Right lobe of liver (tissue), 6 donors: ENCODE data around the gene CYTH2. TPM values are rescaled to one million over a fixed set of nuclear protein-coding genes. Genes with fewer than 3 reads are reported as not detected.

Source experiments
- ATAC-seq, 4 donors: fragments of 200-7000 bp; cut with Tn5 transposase; one replicate each; pipeline ENCODE4 v1.9.1; 2020; ENCODE audit warnings: mild to moderate bottlenecking in 4 of 4, moderate library complexity in 4 of 4
- DNase-seq, 3 donors: peaks; one replicate each; pipeline ENCODE4 v3.0.0-alpha.2; 2020
- H3K27ac ChIP-seq, 3 donors: fragments of 200-600 bp; one replicate each; pipeline ENCODE4 v1.8.0; 2022
- H3K27me3 ChIP-seq, 2 donors: fragments of 200-600 bp; one replicate each; pipeline ENCODE4 v1.8.0; 2022
- H3K36me3 ChIP-seq, 4 donors: fragments of 200-600 bp; sonication (generic) in 1 of 4; one replicate each; pipeline versions ENCODE4 v1.5.1 to v1.8.0; 2017 to 2022; ENCODE audit warnings: control low read depth in 1 of 4
- H3K4me1 ChIP-seq, 4 donors: fragments of 200-600 bp; sonication (generic) in 1 of 4; one replicate each; pipeline versions ENCODE4 v1.5.1 to v1.8.0; 2017 to 2022; ENCODE audit warnings: control low read depth in 1 of 4
- H3K4me3 ChIP-seq, 3 donors: fragments of 200-600 bp; one replicate each; pipeline ENCODE4 v1.8.0; 2022
- H3K9me3 ChIP-seq, 4 donors: fragments of 200-600 bp; sonication (generic) in 1 of 4; one replicate each; pipeline versions ENCODE4 v1.5.1 to v1.8.0; 2017 to 2022; ENCODE audit warnings: control low read depth in 1 of 4
- CTCF ChIP-seq, 4 donors: fragments of 200-600 bp in 3 of 4; fragments of 450-650 bp in 1 of 4; IDR thresholded peaks; one replicate each; pipeline versions ENCODE4 v1.5.1 to v1.8.0; 2016 to 2022; ENCODE audit warnings: antibody characterized with exemption in 4 of 4, mild to moderate bottlenecking in 2 of 4
- POLR2A ChIP-seq: fragments of 450-650 bp; IDR thresholded peaks from one replicate; pipeline ENCODE4 v1.6.1; 2017; ENCODE audit warnings: antibody characterized with exemption, mild to moderate bottlenecking
- WGBS: methylation state at CpG from one replicate; pipeline ENCODE4 v1.1.6; 2018; ENCODE audit warnings: low coverage, low lambda C conversion rate; ENCODE audit not compliant: insufficient coverage; ENCODE audit errors: missing lambda C conversion rate; 5-methylcytosine and 5-hydroxymethylcytosine counted together
- intact Hi-C, 2 donors: fragments of 100-400 bp; cut with DNase I; formaldehyde crosslinking; loops; one replicate each; pipeline versions ENCODE4 v1.11.2 to v1.14.1; 2022
- long read RNA-seq: library from polyadenylated mRNA; unstranded; transcript quantifications from one replicate; pipeline ENCODE4 v2.0.0, GENCODE V29; 2019
- total RNA-seq, 6 experiments: library from RNA; depleted of rRNA in 2 of 6; stranded (reverse); fragments of >200 nt in 2 of 6; fragmentation: NEBNext Ultra II Directional in 3 of 6; extraction: Animal tissue kit (Norgen Biotek cat#: 25700) in 3 of 6; gene quantifications; one replicate each; pipeline versions ENCODE4 v1.1.0 to v1.2.4, GENCODE V29; 2016 to 2023
- donor health status: DM: no; HTN: yes; CAD: no.
- donor health status: DM: no; HTN: no; CAD: no.
- donor health status: DM: no; HTN: no; CAD: no.
- donor health status: DM: no; HTN: yes; CAD: no.
- donor health status: DM: no; HTN: yes; CAD: no.

The CYTH2 gene, protein sequence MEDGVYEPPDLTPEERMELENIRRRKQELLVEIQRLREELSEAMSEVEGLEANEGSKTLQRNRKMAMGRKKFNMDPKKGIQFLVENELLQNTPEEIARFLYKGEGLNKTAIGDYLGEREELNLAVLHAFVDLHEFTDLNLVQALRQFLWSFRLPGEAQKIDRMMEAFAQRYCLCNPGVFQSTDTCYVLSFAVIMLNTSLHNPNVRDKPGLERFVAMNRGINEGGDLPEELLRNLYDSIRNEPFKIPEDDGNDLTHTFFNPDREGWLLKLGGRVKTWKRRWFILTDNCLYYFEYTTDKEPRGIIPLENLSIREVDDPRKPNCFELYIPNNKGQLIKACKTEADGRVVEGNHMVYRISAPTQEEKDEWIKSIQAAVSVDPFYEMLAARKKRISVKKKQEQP
- total RNA-seq = 10 to 100 TPM in 5 of 6 experiments, 1 to 10 TPM in 1; 7.7 to 22.7 (median 13.5) TPM
- long read RNA-seq, full-length matches to known transcripts = 4 of 4 reads
- long read RNA-seq, partial matches to known transcripts = 0 of 4 reads
- long read RNA-seq, other reads (novel, unspliced or antisense) = 0 of 4 reads

- peak within 1 kb of the TSS; percentile 99 for H3K4me3 ChIP-seq
- H3K9me3 ChIP-seq = no peaks in the 10 kb centered on the region
- H3K27me3 ChIP-seq = no peaks in the 10 kb centered on the region
- peaks cover 0 to 33% (median 11%) of the 10 kb centered on the region in 4 donors for H3K36me3 ChIP-seq
- TF ChIP-seq POLR2A = peak; percentile 96
- TF ChIP-seq CTCF (IDR thresholded peaks at IDR 0.05) = no peak
- peak within 1 kb of the TSS; percentile 84 to 97 (median 86) for H3K27ac ChIP-seq
- intact Hi-C loops = no loop called here
- peaks cover 0 to 8% (median 4%) of the 10 kb centered on the region in 4 donors for H3K4me1 ChIP-seq
- DNase-seq = peak; percentile 85 to 91 (median 88)
- 3% methylated on average over 13 of the region's 66 CpGs for WGBS
- peak; percentile 57 to 63 (median 60) for ATAC-seq
Measured at GRCh38 chr19:48469289-48469881, at the start of gene CYTH2. TSS of gene CYTH2 (plus strand) at chr19:48469369. CDS start at chr19:48469508, 139 bp downstream.

DNA sequence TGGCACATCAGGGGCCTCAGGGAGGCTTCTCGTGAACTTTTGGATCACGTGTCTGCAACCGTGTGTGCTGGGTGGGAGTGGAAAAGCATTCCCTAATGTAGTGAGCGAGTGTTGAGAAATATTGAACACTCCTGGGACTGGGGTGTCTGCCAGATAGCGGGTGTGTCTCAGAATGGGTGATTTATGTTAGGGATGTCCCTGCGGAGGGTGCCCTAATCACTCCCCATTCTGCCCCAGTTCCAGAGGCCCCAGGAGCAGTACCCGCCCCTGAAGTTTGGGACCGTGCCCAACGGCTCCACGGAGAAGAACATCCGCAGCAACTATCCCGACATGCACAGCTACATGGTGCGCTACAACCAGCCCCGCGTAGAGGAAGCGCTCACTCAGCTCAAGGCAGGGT is 47.6 kb upstream of the CYTH2 start:
- DNase-seq (no peak), ATAC-seq (no peak)
- 24% methylated on average over 3 of the region's 16 CpGs for WGBS

DNA sequence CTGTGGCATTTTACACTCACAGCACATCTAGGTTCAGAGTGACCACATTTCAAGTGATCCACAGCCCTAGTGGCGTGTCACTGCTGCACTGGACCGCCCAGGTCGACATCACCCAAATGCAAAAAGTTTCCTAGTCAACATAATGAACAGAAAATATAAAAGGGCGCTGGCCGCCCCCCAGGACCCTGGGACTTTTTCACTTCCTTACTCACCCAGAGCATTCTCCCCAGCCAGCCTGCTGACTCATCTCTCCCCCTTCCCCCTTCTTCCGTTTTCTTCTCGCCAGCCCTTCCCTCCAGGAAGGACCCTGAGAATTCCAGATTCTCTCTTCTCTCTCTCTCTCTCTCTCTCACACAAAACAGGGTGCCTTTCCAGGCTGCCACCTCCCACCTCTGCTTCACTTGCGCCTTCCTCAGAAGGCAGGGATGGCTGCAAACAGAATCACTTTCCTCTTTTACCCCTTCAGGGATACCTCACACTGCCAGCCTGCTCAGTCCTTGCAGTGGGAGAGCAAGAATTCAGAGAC is 44.4 kb upstream of the CYTH2 start:
- intact Hi-C loops = no loop called here
- TF ChIP-seq CTCF (IDR thresholded peaks at IDR 0.05) (no peak), POLR2A (no peak)
- Histone ChIP-seq H3K4me1 (no peaks in the 10 kb centered on the region), H3K27me3 (no peaks in the 10 kb centered on the region), H3K36me3 (no peaks in the 10 kb centered on the region), H3K9me3 (no peaks in the 10 kb centered on the region), H3K4me3 (no peak overlapping the region), H3K27ac (peak overlapping the region in 1 of 3 donors; percentile 27)
- ATAC-seq (peak; percentile 46 to 79 (median 73)), DNase-seq (no peak)
- 32% methylated on average over 7 of the region's 8 CpGs for WGBS

More for the DNA sequence above, 47.6 kb upstream of the CYTH2 start:
- Histone ChIP-seq H3K36me3 (no peaks in the 10 kb centered on the region), H3K9me3 (no peaks in the 10 kb centered on the region), H3K4me1 (no peaks in the 10 kb centered on the region), H3K27ac (no peak overlapping the region), H3K4me3 (no peak overlapping the region), H3K27me3 (no peaks in the 10 kb centered on the region)
- intact Hi-C loops = no loop called here
- TF ChIP-seq CTCF (IDR thresholded peaks at IDR 0.05) (no peak), POLR2A (no peak)

- Histone ChIP-seq H3K27ac (no peak overlapping the region), H3K4me3 (no peak overlapping the region), H3K4me1 (no peaks in the 10 kb centered on the region), H3K9me3 (no peaks in the 10 kb centered on the region), H3K36me3 (no peaks in the 10 kb centered on the region), H3K27me3 (no peaks in the 10 kb centered on the region)
- no peak for ATAC-seq
- no peak for DNase-seq
- TF ChIP-seq CTCF (IDR thresholded peaks at IDR 0.05) = no peak
- no peak for TF ChIP-seq POLR2A
- intact Hi-C loops = no loop called here
- WGBS = 100% methylated on average over 1 of the region's 1 CpG
Measured at GRCh38 chr19:48428670-48429069, 40.5 kb upstream of the CYTH2 start.
